ENCODE results near the gene JAKMIP3.

GRCh38 chr10:132104062-132104461 lies 38.3 kb downstream of the JAKMIP3 start:
- TF ChIP-seq CTCF (IDR thresholded peaks at IDR 0.05): no peak
- no peak for TF ChIP-seq POLR2A (IDR thresholded peaks at IDR 0.05)

All from uterus (tissue), 2 donors.